IPS DF 6.9 (cell line): ENCODE data around the gene ISG15.
"Not testable (repeated sequence)": the region's sequence is repeated elsewhere in the genome, so short reads cannot be mapped to it uniquely, and the experiment has no call there.

Experiments
- DNase-seq: peaks from one replicate; pipeline ENCODE4 v3.0.0-alpha.2; 2013; ENCODE audit warnings: low read depth, low spot score
- H3K27ac ChIP-seq: one replicate; pipeline ENCODE4 v1.5.1; 2013; ENCODE audit warnings: low read length, control low read depth
- H3K27me3 ChIP-seq: 2 replicates; pipeline ENCODE4 v1.6.1; 2013; ENCODE audit warnings: mild to moderate bottlenecking, low read length; ENCODE audit not compliant: control insufficient read depth, insufficient read depth
- H3K36me3 ChIP-seq: 2 replicates; pipeline ENCODE4 v1.6.1; 2013; ENCODE audit warnings: low read length; ENCODE audit not compliant: control insufficient read depth, insufficient read depth
- H3K4me1 ChIP-seq: 2 replicates; pipeline ENCODE4 v1.6.1; 2013; ENCODE audit warnings: low read length; ENCODE audit not compliant: control insufficient read depth, insufficient read depth
- H3K4me3 ChIP-seq: 2 replicates; pipeline ENCODE4 v1.5.1; 2013; ENCODE audit warnings: mild to moderate bottlenecking, low read length
- H3K9me3 ChIP-seq: 2 replicates; pipeline ENCODE4 v1.6.1; 2013; ENCODE audit warnings: low read length, inconsistent platforms; ENCODE audit not compliant: control insufficient read depth, insufficient read depth
- WGBS: extraction: QIAGEN DNeasy Blood & Tissue Kit; methylation state at CpG from one replicate; pipeline ENCODE4 v1.1.7; 2013; ENCODE audit warnings: mixed read lengths, missing lambda C conversion rate; ENCODE audit not compliant: insufficient read length, insufficient coverage; 5-methylcytosine and 5-hydroxymethylcytosine counted together

ISG15 gene

DNA sequence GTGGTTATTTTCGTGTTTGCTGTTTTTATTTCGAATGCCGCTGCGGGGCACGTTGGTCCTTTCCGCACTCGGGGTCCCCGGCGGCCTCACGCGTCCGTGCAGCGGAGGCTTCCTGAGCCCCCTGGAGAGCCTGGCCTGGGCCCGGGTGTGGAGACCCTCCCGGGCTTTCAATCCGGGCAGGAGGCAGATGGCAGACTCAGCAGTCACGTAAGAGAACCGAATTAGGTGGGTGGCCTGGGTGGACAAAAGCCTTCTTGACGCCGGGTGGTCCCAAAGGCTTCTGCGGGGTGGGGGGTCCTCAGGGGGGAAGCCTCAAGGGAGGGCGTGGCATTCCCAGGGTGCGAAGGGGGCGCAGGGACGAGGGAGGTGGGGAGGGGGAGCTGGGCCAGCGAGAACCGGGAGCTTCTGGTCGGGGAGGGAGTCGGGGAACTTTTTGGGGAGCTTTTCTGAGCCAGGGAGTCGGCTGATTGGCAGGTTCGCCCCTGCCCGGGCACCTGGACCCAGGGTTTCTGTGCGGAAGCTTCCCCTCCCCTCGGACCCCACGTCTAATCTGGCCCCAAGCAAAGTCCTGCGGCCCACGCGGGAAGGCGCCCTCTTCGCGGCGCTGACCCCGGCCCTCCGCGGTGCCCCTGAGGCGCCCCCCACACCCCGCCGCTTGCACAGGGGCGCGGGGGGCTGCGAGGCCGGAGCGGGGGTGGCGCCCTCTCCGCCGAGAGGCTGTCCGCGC lies 12.1 kb upstream of the ISG15 start:
- peaks cover 24% of the 10 kb centered on the region for H3K27me3 ChIP-seq
- no peak for DNase-seq
- H3K27ac ChIP-seq: no peak overlapping the region
- H3K36me3 ChIP-seq: no peaks in the 10 kb centered on the region; the same call in 1 of the 2 replicates
- no peaks in the 10 kb centered on the region for H3K9me3 ChIP-seq
- no CpG with 5 or more reads among the region's 58 CpGs for WGBS
- H3K4me1 ChIP-seq: peaks cover 16% of the 10 kb centered on the region
- peak overlapping the region; percentile 39; the same call in 1 of the 2 replicates for H3K4me3 ChIP-seq

- no CpG with 5 or more reads among the region's 22 CpGs for WGBS
- Histone ChIP-seq H3K4me1 (peaks cover 13% of the 10 kb centered on the region), H3K36me3 (no peaks in the 10 kb centered on the region), H3K27me3 (peaks cover 6% of the 10 kb centered on the region; the same call in 1 of the 2 replicates), H3K27ac (no peak overlapping the region), H3K9me3 (no peaks in the 10 kb centered on the region), H3K4me3 (no peak overlapping the region)
- DNase-seq: no peak
These were observed 9.5 kb upstream of the ISG15 start for GRCh38 chr1:1003618-1004419.

DNA sequence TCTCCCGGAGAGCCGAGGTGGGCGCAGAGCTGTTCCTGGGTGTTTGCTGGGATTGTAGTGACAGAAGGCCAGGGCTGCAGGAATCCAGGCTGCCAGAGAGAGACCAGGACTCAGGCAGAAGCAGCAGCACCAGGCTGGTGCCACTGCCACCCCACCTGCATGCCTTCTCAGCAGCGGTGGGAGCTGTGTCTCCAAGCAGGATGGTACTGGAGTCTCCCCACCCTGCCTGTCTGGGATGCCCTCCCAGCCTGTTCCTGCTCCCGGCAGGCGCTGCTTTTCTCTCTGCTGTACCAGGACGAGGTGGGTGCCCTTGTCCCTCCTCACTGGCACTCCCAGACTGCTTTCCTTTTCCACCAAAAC lies 8.9 kb upstream of the ISG15 start:
- peaks cover 12% of the 10 kb centered on the region for H3K4me1 ChIP-seq
- no peak for DNase-seq
- no peak overlapping the region for H3K4me3 ChIP-seq
- H3K27ac ChIP-seq: no peak overlapping the region
- H3K36me3 ChIP-seq: no peaks in the 10 kb centered on the region
- peaks cover 3% of the 10 kb centered on the region; the same call in 1 of the 2 replicates for H3K27me3 ChIP-seq
- H3K9me3 ChIP-seq: no peaks in the 10 kb centered on the region
- no CpG with 5 or more reads among the region's 7 CpGs for WGBS

DNA sequence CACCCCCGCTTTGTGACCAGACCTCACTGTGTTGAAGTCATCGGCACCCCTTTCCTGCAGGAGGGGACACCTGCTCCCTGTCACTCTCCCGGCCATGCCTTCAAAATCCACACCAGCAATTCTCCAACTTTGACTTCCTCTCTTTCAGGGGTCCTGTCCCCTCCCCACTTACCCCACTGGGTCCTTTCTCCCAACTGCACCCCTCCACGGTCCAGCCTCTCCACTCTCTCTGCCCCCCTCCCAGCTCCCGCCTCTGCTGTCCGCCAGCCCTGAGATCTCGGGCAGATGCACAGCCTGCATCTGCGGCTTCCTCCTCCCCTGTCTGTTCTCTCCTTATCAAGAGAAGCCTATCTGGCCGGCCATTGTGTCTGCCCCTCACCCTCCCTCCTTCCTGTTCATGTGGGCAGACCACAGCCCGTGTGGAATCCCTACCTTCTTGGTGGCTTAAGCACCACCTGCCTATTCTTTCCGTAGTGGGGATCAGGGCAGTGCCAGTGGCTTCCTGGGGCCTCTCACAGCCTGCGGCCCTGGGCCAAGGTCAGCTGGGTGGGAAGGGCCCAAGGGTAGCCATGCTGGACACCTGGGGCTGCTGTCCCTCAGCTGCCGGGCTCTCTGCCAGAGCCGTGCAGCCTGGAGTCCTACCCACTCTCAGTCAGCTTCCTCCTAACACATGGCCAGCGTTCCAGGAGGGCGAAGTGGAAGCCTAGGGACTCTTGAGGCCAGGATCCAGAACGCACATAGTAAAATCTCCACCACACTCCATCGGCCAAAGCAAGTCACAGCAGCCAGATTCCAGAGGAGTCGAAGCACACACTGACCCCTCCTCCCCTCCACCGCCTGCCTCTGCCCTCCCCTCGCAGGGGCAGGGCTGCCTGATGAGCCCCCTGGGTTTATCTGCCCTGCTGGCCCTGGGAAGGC lies 8.3 kb upstream of the ISG15 start:
- H3K27ac ChIP-seq: no peak overlapping the region
- no peak for DNase-seq

DNA sequence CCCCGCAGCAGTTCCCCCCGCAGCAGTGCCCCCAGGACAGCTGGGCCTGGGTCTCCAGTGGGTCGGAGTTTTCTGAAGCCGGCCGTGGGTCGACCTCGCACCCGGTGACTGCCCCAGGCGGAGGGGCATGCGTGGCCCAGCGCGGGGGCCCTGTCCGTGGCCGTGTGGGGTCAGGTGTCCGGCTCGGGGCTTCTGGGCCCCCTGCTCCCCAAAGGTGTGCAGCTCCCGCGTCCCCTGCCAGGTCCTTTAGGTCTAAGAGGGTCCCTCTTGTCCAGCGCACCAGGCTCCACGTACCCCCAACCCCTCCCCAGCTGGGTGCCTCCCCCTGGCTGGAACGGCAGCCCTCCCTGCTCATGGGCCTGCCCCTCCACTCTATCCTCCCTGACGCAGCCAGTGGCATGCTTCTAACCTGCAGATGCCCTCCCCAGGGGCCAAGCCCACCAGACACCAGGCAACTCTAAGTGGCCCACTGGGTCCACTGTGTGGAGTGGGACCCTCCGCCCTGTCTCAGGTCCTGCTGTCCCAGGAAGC lies 7.5 kb upstream of the ISG15 start:
- Histone ChIP-seq H3K27me3 (no peaks in the 10 kb centered on the region; the same call in 1 of the 2 replicates), H3K36me3 (no peaks in the 10 kb centered on the region), H3K27ac (no peak overlapping the region), H3K9me3 (no peaks in the 10 kb centered on the region), H3K4me3 (no peak overlapping the region), H3K4me1 (peaks cover 11% of the 10 kb centered on the region)
- no CpG with 5 or more reads among the region's 23 CpGs for WGBS
- DNase-seq: no peak

More for the DNA sequence above, 8.3 kb upstream of the ISG15 start:
- Histone ChIP-seq H3K4me1 (peaks cover 11% of the 10 kb centered on the region), H3K4me3 (no peak overlapping the region), H3K9me3 (no peaks in the 10 kb centered on the region), H3K36me3 (no peaks in the 10 kb centered on the region), H3K27me3 (no peaks in the 10 kb centered on the region; the same call in 1 of the 2 replicates)
- no CpG with 5 or more reads among the region's 21 CpGs for WGBS

- H3K27me3 ChIP-seq: no peaks in the 10 kb centered on the region; the same call in 1 of the 2 replicates
- H3K27ac ChIP-seq: no peak overlapping the region
- no CpG with 5 or more reads among the region's 37 CpGs for WGBS
- no peak for DNase-seq
- H3K4me3 ChIP-seq: no peak overlapping the region
- no peaks in the 10 kb centered on the region for H3K36me3 ChIP-seq
- H3K9me3 ChIP-seq: no peaks in the 10 kb centered on the region
- peaks cover 11% of the 10 kb centered on the region for H3K4me1 ChIP-seq
These were observed 6.8 kb upstream of the ISG15 start for GRCh38 chr1:1006305-1007159.

DNA sequence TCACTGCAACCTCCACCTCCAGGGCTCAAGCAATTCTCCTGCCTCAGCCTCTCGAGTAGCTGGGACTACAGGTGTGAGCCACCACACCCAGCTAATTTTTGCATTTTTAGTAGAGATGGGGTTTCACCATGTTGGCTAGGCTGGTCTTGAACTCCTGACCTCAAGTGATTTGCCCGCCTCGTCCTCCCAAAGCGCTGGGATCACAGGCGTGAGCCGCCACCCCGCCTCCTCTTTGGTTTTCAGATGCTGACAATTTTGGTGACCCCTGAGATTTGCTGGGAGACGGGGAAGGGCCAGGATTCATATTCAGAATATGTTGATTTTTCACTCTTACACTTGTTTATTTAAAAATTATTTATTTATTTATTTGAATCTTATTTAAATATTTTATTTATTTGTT lies 3.2 kb upstream of the ISG15 start:
- not testable (repeated sequence) for H3K36me3 ChIP-seq, H3K9me3 ChIP-seq, H3K4me1 ChIP-seq, H3K4me3 ChIP-seq, H3K27ac ChIP-seq, H3K27me3 ChIP-seq, DNase-seq
- no CpG with 5 or more reads among the region's 8 CpGs for WGBS

DNA sequence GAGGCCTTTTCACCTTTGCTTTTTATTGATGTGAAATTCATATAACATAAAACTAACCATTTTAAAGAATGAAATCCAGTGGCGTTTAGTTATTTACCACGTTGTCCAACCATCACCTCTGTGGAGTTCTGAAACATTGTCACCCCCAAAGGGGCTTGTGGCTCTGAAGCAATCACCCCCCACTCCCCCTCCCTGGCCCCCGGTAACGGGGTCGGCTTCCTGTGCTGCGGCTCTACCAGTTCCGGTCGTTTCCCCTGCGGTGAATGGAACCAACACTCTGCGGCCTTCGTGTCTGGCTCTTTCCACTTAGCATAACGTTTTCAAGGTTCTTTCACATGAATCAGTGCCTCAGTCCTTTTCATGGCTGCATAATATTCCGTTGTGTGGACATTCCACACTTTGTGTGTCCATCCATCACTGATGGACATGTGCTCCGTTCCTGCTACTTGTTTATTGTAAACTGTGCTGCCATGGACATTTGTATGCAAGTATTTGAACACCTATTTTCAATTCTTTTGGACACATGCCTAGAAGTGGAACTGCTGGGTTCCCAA lies 1.8 kb upstream of the ISG15 start:
- no peaks in the 10 kb centered on the region for H3K27me3 ChIP-seq
- H3K4me3 ChIP-seq: no peak overlapping the region
- WGBS: no CpG with 5 or more reads among the region's 14 CpGs
- no peaks in the 10 kb centered on the region for H3K36me3 ChIP-seq
- DNase-seq: no peak
- peaks cover 2% of the 10 kb centered on the region for H3K4me1 ChIP-seq
- H3K27ac ChIP-seq: no peak overlapping the region
- H3K9me3 ChIP-seq: no peaks in the 10 kb centered on the region

DNA sequence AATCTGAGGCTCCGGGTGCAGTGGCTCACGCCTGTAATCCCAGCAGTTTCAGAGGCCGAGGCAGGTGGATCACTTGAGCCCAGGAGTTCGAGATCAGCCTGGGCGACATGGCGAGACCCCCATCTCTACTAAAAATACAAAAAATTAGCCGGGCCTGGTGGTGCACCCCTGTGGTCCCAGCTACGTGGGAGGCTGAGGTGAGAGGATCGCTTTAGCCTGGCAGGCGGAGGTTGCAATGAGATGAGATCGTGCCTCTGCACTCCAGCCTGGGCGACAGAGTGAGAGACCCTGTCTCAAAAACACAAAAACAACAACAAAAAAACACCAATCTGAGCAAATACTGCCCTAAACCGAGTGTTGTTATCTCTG lies 577 bp upstream of the ISG15 start:
- not testable (repeated sequence) for H3K9me3 ChIP-seq, H3K4me3 ChIP-seq, DNase-seq, H3K27ac ChIP-seq, H3K27me3 ChIP-seq, H3K36me3 ChIP-seq, H3K4me1 ChIP-seq
- WGBS: no CpG with 5 or more reads among the region's 13 CpGs
